ENCODE measurements around the gene MGST3. TPM values are rescaled to one million over a fixed set of nuclear protein-coding genes. Genes with fewer than 3 reads are reported as not detected.
"Not testable (repeated sequence)": the region's sequence is repeated elsewhere in the genome, so short reads cannot be mapped to it uniquely, and the experiment has no call there.

The MGST3 gene
- total RNA-seq, 1 donor from 2014 or later, result 116 TPM

DNA sequence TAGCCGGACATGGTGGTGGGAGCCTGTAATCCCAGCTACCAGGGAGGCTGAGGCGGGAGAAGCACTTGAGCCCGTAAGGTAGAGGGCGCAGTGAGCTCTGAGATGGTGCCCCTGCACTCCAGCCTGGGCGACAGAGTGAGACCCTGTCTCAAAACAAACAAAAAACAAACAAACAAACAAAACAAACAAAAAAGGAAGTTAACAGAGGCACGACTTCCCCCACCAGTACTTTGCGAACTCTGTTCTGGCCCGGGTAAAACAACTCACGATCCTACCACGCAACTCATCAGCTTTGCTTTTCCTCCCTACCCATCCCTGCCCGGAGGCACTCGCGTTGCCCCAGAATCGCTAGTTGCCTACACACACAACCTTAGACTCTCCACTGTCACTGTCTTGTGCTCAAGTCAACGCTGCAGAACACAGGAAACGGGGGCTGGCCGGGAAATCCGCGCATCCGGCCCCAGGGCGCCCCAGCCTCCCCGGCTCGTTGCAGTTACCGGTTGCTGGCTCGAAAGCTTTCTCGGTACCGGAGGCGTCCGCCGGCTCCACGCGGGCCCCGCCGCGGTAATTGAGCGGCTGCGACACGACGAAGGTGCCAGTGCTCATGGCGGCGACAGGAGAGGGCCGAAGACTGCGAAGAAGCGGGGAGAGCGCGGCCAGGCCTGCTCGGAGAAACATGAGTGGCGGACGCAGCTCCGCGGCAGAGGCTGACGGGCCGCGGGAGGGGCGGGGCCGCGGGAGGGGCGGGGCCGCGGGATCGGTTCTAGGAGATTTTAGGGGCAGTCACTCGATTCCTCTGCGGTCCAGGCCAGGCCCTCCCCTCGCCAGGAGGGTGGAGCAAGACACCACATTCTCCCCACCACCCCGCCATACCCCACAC is 67.1 kb downstream of the MGST3 start, which contains the start of gene ALDH9A1:
TSS of gene ALDH9A1 (minus strand) at position 682 of the 880 bp plus-strand sequence. CDS start at position 678, 4 bp downstream.
- peak; percentile 49 for DNase-seq (ENCODE audit: low read depth)

DNA sequence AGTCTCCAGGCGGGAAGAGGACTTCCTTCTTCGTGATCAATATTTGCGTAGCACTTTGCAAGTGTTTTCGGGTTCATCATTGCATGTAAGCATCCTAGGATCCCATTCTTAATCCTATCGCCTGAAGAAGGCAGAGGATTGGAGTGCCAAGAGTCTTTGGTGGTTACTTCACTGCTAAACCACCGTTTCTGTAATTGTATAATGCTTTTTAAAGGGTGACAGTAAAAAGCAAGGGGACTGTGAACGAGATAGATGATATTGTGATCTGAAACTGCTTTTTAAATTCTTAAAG is 67.7 kb downstream of the MGST3 start:
- DNase-seq (ENCODE audit: low read depth), result no peak

GRCh38 chr1:165699577-165699976 is 68.5 kb downstream of the MGST3 start:
- no peak for DNase-seq (ENCODE audit: low read depth)

- not testable (repeated sequence) for DNase-seq (ENCODE audit: low read depth)
Observed at GRCh38 chr1:165701922-165702321, 70.9 kb downstream of the MGST3 start.

GRCh38 chr1:165703648-165704047 is 72.6 kb downstream of the MGST3 start:
- DNase-seq (ENCODE audit: low read depth), result peak; percentile 56

Other genes starting within 250 kb of the MGST3 start
- gene RXRG, start 186.1 kb upstream of the MGST3 start, total RNA-seq, result not detected in 2 replicates
- not detected in 2 replicates for gene LRRC52, start 87.2 kb upstream of the MGST3 start, total RNA-seq
- 111 and 160 TPM in 2 replicates for gene ALDH9A1, start 67.3 kb downstream of the MGST3 start, total RNA-seq
- 104 and 117 TPM in 2 replicates for gene TMCO1, start 137.6 kb downstream of the MGST3 start, total RNA-seq
- gene UCK2, start 196.4 kb downstream of the MGST3 start, total RNA-seq, result 62.4 and 96.9 TPM in 2 replicates